Hepatocyte (in vitro differentiated cells): ENCODE data around the gene GRAMD1C. TPM values are rescaled to one million over a fixed set of nuclear protein-coding genes. Genes with fewer than 3 reads are reported as not detected.

ENCODE experiments used
- DNase-seq: peaks from one replicate; pipeline ENCODE4 v3.0.0-alpha.2; 2016; ENCODE audit warnings: low spot score
- H2AFZ ChIP-seq: fragments of 200-600 bp; sonication (generic); 2 replicates; pipeline ENCODE4 v1.6.0; 2016; ENCODE audit warnings: antibody characterized with exemption, mild to moderate bottlenecking
- H3K27ac ChIP-seq: fragments of 200-600 bp; sonication (generic); 2 replicates; pipeline ENCODE4 v1.5.1; 2016; ENCODE audit warnings: mild to moderate bottlenecking
- H3K27me3 ChIP-seq: fragments of 200-600 bp; sonication (generic); 2 replicates; pipeline ENCODE4 v1.6.1; 2016
- H3K36me3 ChIP-seq: fragments of 200-600 bp; sonication (generic); replicated peaks from 2 replicates; pipeline ENCODE4 v1.5.1; 2016; ENCODE audit warnings: low read depth; ENCODE audit not compliant: insufficient read depth
- H3K4me1 ChIP-seq: fragments of 200-600 bp; sonication (generic); 2 replicates; pipeline ENCODE4 v1.5.1; 2016; ENCODE audit warnings: mild to moderate bottlenecking, moderate library complexity; ENCODE audit not compliant: insufficient read depth
- H3K4me2 ChIP-seq: fragments of 200-600 bp; sonication (generic); 2 replicates; pipeline ENCODE4 v1.6.0; 2016
- H3K4me3 ChIP-seq: fragments of 200-600 bp; sonication (generic); 2 replicates; pipeline ENCODE4 v1.5.1; 2016; ENCODE audit warnings: mild to moderate bottlenecking
- H3K79me2 ChIP-seq: fragments of 200-600 bp; sonication (generic); 2 replicates; pipeline ENCODE4 v1.6.0; 2017; ENCODE audit warnings: mild to moderate bottlenecking
- H3K9me2 ChIP-seq: fragments of 200-600 bp; sonication (generic); replicated peaks from 2 replicates; pipeline ENCODE4 v1.6.0; 2017; ENCODE audit warnings: mild to moderate bottlenecking; ENCODE audit not compliant: insufficient read depth
- H3K9me3 ChIP-seq: fragments of 200-600 bp; sonication (generic); 2 replicates; pipeline ENCODE4 v1.5.1; 2016; ENCODE audit warnings: low read depth, mild to moderate bottlenecking
- H4K20me1 ChIP-seq: fragments of 200-600 bp; sonication (generic); 2 replicates; pipeline ENCODE4 v1.6.0; 2016; ENCODE audit warnings: mild to moderate bottlenecking; ENCODE audit not compliant: insufficient read depth, poor library complexity, severe bottlenecking
- CTCF ChIP-seq: fragments of 200-600 bp; sonication (generic); IDR thresholded peaks from 2 replicates; pipeline ENCODE4 v1.5.1; 2016; ENCODE audit warnings: antibody characterized with exemption, mild to moderate bottlenecking; ENCODE audit not compliant: poor library complexity
- EZH2 ChIP-seq: fragments of 200-600 bp; sonication (generic); IDR thresholded peaks from 2 replicates; pipeline ENCODE4 v1.6.1; 2016; ENCODE audit warnings: antibody characterized with exemption, mild to moderate bottlenecking, borderline replicate concordance
- EZH2phosphoT487 ChIP-seq: fragments of 200-600 bp; sonication (generic); IDR thresholded peaks from one replicate; pipeline ENCODE4 v1.6.1; 2018; ENCODE audit warnings: antibody characterized with exemption, mild to moderate bottlenecking, low read depth, moderate library complexity; ENCODE audit not compliant: unreplicated experiment, severe bottlenecking
- WGBS: methylation state at CpG from one replicate; pipeline ENCODE4 v1.1.6; 2016; ENCODE audit warnings: low lambda C conversion rate; ENCODE audit errors: missing lambda C conversion rate; 5-methylcytosine and 5-hydroxymethylcytosine counted together
- polyA plus RNA-seq: library from polyadenylated mRNA; unstranded; fragments of >200 nt; fragmentation: Nextera tagmentation; extraction: Ambion mirVana; gene quantifications from 2 replicates; pipeline ENCODE4 v1.2.1, GENCODE V29; 2016
- total RNA-seq: library from RNA; depleted of rRNA; stranded (reverse); fragments of >200 nt; gene quantifications from 2 replicates; pipeline ENCODE4 v1.2.3, GENCODE V29; 2014

Gene GRAMD1C
- total and polyA plus RNA-seq, 2 experiments from 2014 or later, result 0.97 to 2.8 TPM

GRCh38 chr3:113912552-113913236, 74.1 kb downstream of the GRAMD1C start:
- H3K9me2 ChIP-seq, result no peaks in the 10 kb centered on the region
- WGBS, result 59% methylated on average over 3 of the region's 3 CpGs
- H4K20me1 ChIP-seq, result no peaks in the 10 kb centered on the region
- peak; percentile 77 for DNase-seq
- H3K4me3 ChIP-seq, result no peak overlapping the region
- H3K4me1 ChIP-seq, result no peaks in the 10 kb centered on the region
- TF ChIP-seq CTCF, result peak; percentile 63
- TF ChIP-seq EZH2, result no peak
- no peak overlapping the region for H2AFZ ChIP-seq
- H3K4me2 ChIP-seq, result no peak overlapping the region
- H3K9me3 ChIP-seq, result no peaks in the 10 kb centered on the region
- H3K27me3 ChIP-seq, result no peaks in the 10 kb centered on the region
- no peaks in the 10 kb centered on the region for H3K36me3 ChIP-seq
- H3K79me2 ChIP-seq, result no peaks in the 10 kb centered on the region
- H3K27ac ChIP-seq, result no peak overlapping the region

GRCh38 chr3:113914646-113915045, 76.1 kb downstream of the GRAMD1C start:
- no peaks in the 10 kb centered on the region for H3K79me2 ChIP-seq
- no peaks in the 10 kb centered on the region for H3K4me1 ChIP-seq
- TF ChIP-seq EZH2phosphoT487, result no peak
- no peak for TF ChIP-seq CTCF
- TF ChIP-seq EZH2, result no peak
- 61% methylated on average over 2 of the region's 2 CpGs for WGBS
- H3K36me3 ChIP-seq, result no peaks in the 10 kb centered on the region
- no peaks in the 10 kb centered on the region for H4K20me1 ChIP-seq
- no peaks in the 10 kb centered on the region for H3K9me2 ChIP-seq
- no peak overlapping the region for H3K4me2 ChIP-seq
- no peak overlapping the region for H3K4me3 ChIP-seq
- no peak for DNase-seq
- no peak overlapping the region for H2AFZ ChIP-seq
- no peaks in the 10 kb centered on the region for H3K27me3 ChIP-seq
- H3K9me3 ChIP-seq, result no peaks in the 10 kb centered on the region
- no peak overlapping the region for H3K27ac ChIP-seq

- Histone ChIP-seq H4K20me1 (no peaks in the 10 kb centered on the region), H3K36me3 (no peaks in the 10 kb centered on the region), H3K9me2 (no peaks in the 10 kb centered on the region), H3K27me3 (no peaks in the 10 kb centered on the region), H3K4me1 (no peaks in the 10 kb centered on the region), H3K27ac (no peak overlapping the region), H3K79me2 (no peaks in the 10 kb centered on the region), H3K4me2 (no peak overlapping the region), H3K9me3 (peaks cover 4% of the 10 kb centered on the region), H2AFZ (no peak overlapping the region), H3K4me3 (no peak overlapping the region)
- DNase-seq, result no peak
- TF ChIP-seq EZH2, result no peak
- TF ChIP-seq CTCF, result no peak
- TF ChIP-seq EZH2phosphoT487, result no peak
- 97% methylated on average over 5 of the region's 5 CpGs for WGBS
These were observed 89.0 kb downstream of the GRAMD1C start for GRCh38 chr3:113927556-113927955.
